ENCODE measurements around the gene CIDEA.
"Not testable (repeated sequence)": the region's sequence is repeated elsewhere in the genome, so short reads cannot be mapped to it uniquely, and the experiment has no call there.

The CIDEA gene

GRCh38 chr18:12233378-12233777 is 20.8 kb upstream of the CIDEA start:
- DNase-seq: no peak
- no peak for TF ChIP-seq GATA1 (IDR thresholded peaks at IDR 0.05; ENCODE audit: low read depth, low read length)

- TF ChIP-seq GATA1 (IDR thresholded peaks at IDR 0.05; ENCODE audit: low read depth, low read length) (no peak), POLR2A (IDR thresholded peaks at IDR 0.05; ENCODE audit: low read length) (no peak)
- no peak for DNase-seq
Measured at GRCh38 chr18:12234451-12235190, 19.5 kb upstream of the CIDEA start.

DNA sequence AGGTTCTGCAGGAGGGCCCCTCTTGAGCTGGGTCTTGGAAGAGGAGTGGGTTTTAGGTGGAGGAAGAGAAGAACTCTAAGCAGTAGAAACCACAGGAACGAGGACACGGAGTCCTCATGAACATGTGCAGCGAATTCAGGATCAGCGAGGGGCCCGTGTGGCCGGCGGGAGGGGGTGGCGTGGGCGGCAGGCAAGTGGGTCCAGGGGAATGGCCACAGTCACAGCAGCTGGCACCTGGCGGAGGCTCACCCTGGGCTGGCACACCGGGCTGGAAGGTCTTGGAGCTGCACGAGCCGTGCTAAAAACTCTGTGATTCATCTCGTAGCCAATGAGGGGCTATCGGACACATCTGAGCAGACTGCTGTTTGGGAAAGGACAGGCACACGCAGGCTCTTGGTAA is 18.0 kb upstream of the CIDEA start:
- TF ChIP-seq POLR2A (IDR thresholded peaks at IDR 0.05; ENCODE audit: low read length) (no peak), GATA1 (IDR thresholded peaks at IDR 0.05; ENCODE audit: low read depth, low read length) (no peak)
- DNase-seq: no peak

GRCh38 chr18:12236934-12237832 is 17.0 kb upstream of the CIDEA start:
- TF ChIP-seq GATA1 (IDR thresholded peaks at IDR 0.05; ENCODE audit: low read depth, low read length) (no peak), POLR2A (IDR thresholded peaks at IDR 0.05; ENCODE audit: low read length) (no peak)
- DNase-seq: peak; percentile 78 to 88

- no peak for DNase-seq
Measured at GRCh38 chr18:12238826-12239225, 15.3 kb upstream of the CIDEA start.

GRCh38 chr18:12239431-12239830 is 14.7 kb upstream of the CIDEA start:
- no peak for DNase-seq
- TF ChIP-seq POLR2A (IDR thresholded peaks at IDR 0.05; ENCODE audit: low read length) (no peak), GATA1 (IDR thresholded peaks at IDR 0.05; ENCODE audit: low read depth, low read length) (no peak)

More at GRCh38 chr18:12238826-12239225, 15.3 kb upstream of the CIDEA start:
- TF ChIP-seq POLR2A (IDR thresholded peaks at IDR 0.05; ENCODE audit: low read length): no peak
- TF ChIP-seq GATA1 (IDR thresholded peaks at IDR 0.05; ENCODE audit: low read depth, low read length): no peak

GRCh38 chr18:12242658-12243260 is 11.4 kb upstream of the CIDEA start:
- no peak for DNase-seq
- TF ChIP-seq POLR2A (IDR thresholded peaks at IDR 0.05; ENCODE audit: low read length) (no peak), GATA1 (IDR thresholded peaks at IDR 0.05; ENCODE audit: low read depth, low read length) (no peak)

DNA sequence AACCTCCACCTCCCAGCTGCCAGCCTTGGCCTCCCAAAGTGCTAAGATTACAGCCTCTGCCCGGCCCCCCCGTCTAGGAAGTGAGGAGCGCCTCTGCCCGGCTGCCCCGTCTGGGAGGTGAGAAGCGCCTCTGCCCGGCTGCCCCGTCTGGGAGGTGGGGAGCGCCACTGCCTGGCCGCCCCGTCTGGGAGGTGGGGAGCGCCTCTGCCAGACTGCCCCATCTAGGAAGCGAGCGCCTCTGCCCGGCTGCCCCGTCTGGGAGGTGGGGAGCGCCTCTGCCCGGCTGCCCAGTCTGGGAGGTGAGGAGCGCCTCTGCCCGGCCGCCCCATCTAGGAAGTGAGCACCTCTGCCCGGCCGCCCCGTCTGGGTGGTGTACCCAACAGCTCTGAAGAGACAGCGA is 10.9 kb upstream of the CIDEA start:
- not testable (repeated sequence) for DNase-seq

DNA sequence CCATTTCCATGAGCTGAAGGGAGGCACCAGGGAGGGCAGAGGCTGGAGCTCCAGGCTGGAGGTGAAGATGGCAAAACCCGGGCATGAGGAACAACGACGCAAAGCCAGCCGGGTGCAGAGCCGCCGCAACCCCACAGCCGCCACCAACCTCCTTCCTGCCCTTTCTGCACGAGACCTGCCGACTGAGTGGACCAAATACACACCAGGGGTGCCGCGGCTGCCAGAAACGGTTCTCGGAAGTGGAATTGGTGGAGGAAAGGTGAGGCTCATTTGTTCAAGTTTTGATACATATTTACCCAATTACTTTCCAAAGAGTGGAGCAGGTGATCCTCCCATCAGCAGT is 8.4 kb upstream of the CIDEA start:
- DNase-seq: no peak
- TF ChIP-seq POLR2A (IDR thresholded peaks at IDR 0.05; ENCODE audit: low read length): no peak
- no peak for TF ChIP-seq GATA1 (IDR thresholded peaks at IDR 0.05; ENCODE audit: low read depth, low read length)

DNA sequence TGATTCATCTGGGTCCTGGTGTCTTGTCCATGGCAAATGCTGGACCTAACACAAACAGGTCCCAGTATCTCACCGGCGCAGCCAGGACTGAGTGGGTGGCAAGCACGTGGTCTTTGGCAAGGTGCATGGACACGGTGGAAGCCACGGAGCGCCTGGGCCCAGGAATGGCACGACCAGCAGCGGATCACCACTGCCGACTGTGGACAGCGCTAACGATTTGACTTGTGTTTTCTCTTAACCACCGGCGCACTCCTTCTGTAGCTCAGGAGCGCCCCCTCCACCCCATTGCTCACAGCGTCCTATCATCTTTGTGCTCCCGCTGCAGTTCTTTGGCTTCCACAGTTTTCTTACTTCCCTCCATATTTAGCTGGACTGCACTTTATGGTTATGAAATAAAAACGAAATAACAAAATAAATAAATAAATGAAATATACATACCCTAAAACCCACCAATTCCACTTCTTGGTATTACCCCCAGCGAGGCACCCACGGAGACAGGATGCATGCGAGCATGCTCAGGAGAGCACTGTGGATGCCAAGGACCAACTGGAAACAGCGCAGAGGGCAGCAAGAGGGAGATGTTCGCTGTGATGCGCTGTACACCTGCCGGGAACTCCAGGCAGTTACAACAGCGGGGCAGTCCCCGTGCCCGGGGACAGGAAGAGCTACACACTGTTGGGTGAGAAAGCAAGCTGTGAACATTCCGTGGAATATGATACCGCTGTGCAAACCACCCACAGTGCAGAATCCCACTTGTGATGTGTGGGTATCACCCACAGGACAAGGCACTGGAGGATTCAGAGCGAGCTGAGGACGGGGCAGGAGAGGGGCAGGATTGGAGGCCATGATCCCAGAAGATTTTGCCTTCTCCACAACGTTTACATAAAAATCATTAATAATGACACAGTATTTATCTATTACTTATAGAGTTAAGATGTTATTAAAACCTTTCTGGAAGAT is 7.0 kb upstream of the CIDEA start:
- peak; percentile 47 to 51 for DNase-seq
- TF ChIP-seq POLR2A (IDR thresholded peaks at IDR 0.05; ENCODE audit: low read length) (no peak), GATA1 (IDR thresholded peaks at IDR 0.05; ENCODE audit: low read depth, low read length) (no peak)

DNA sequence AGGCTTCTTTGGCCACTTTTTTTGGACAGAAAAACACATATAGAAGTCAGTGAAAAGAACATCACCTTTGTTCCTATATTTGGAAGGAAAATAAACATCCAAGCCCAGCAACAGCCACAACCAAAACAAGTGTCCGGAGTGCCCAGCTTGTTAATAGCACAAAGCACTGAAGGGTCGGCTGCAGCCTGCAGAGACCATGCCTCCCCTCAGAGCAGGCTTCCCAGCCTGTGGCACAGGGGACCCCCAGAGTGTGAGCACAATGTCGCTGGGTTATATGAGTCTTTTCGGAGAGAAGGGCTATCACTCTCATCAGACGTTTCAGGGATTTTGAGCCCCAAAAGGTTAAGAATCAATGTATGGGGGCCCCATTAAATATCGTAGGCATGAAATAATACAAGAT is 6.2 kb upstream of the CIDEA start:
- DNase-seq: no peak
- TF ChIP-seq GATA1 (IDR thresholded peaks at IDR 0.05; ENCODE audit: low read depth, low read length) (no peak), POLR2A (IDR thresholded peaks at IDR 0.05; ENCODE audit: low read length) (no peak)

GRCh38 chr18:12248926-12249720 is 5.0 kb upstream of the CIDEA start:
- DNase-seq: no peak
- TF ChIP-seq POLR2A (IDR thresholded peaks at IDR 0.05; ENCODE audit: low read length) (no peak), GATA1 (IDR thresholded peaks at IDR 0.05; ENCODE audit: low read depth, low read length) (no peak)

GRCh38 chr18:12251311-12251710 is 2.9 kb upstream of the CIDEA start:
- DNase-seq: no peak
- TF ChIP-seq POLR2A (IDR thresholded peaks at IDR 0.05; ENCODE audit: low read length) (no peak), GATA1 (IDR thresholded peaks at IDR 0.05; ENCODE audit: low read depth, low read length) (no peak)

Data from erythroblast (primary cell).